GM23338 (cell line): Measurements from ENCODE around the gene PPFIA2. TPM values are rescaled to one million over a fixed set of nuclear protein-coding genes. Genes with fewer than 3 reads are reported as not detected.

Experiments
- ATAC-seq: fragments of 200-7000 bp; cut with Tn5 transposase; 3 replicates; pipeline ENCODE4 v1.9.1; 2020
- DNase-seq: peaks from one replicate; pipeline ENCODE4 v3.0.0-alpha.2; 2015; ENCODE audit warnings: low spot score
- H2AFZ ChIP-seq: fragments of 200-600 bp; sonication (generic); 2 replicates; pipeline ENCODE4 v1.8.0; 2016; ENCODE audit warnings: antibody characterized with exemption, mild to moderate bottlenecking, moderate library complexity
- H3F3A ChIP-seq: fragments of 200-600 bp; sonication (generic); replicated peaks from 2 replicates; pipeline ENCODE4 v1.8.0; 2017; ENCODE audit warnings: antibody characterized with exemption, mixed run types, low read depth
- H3K27ac ChIP-seq: fragments of 200-600 bp; sonication (generic); 2 replicates; pipeline ENCODE4 v1.6.1; 2016; ENCODE audit warnings: low read depth
- H3K27me3 ChIP-seq: fragments of 200-600 bp; sonication (generic); 2 replicates; pipeline ENCODE4 v1.8.0; 2016; ENCODE audit warnings: mild to moderate bottlenecking, mixed run types, moderate library complexity; ENCODE audit not compliant: insufficient read depth
- H3K36me3 ChIP-seq: fragments of 200-600 bp; sonication (generic); 2 replicates; pipeline ENCODE4 v1.8.0; 2016; ENCODE audit warnings: mild to moderate bottlenecking; ENCODE audit not compliant: insufficient read depth
- H3K4me1 ChIP-seq: fragments of 200-600 bp; sonication (generic); 2 replicates; pipeline ENCODE4 v1.8.0; 2016; ENCODE audit warnings: mild to moderate bottlenecking, moderate library complexity; ENCODE audit not compliant: insufficient read depth
- H3K4me2 ChIP-seq: fragments of 200-600 bp; sonication (generic); 2 replicates; pipeline ENCODE4 v1.7.1; 2017; ENCODE audit warnings: mixed run types
- H3K4me3 ChIP-seq: fragments of 200-600 bp; sonication (generic); 2 replicates; pipeline ENCODE4 v1.6.1; 2016; ENCODE audit warnings: mixed run types
- H3K79me2 ChIP-seq: fragments of 200-600 bp; sonication (generic); replicated peaks from 2 replicates; pipeline ENCODE4 v1.8.0; 2017; ENCODE audit warnings: mild to moderate bottlenecking; ENCODE audit not compliant: insufficient read depth
- H3K9me2 ChIP-seq: fragments of 200-600 bp; sonication (generic); 2 replicates; pipeline ENCODE4 v1.8.0; 2017; ENCODE audit not compliant: insufficient read depth
- H4K20me1 ChIP-seq: fragments of 200-600 bp; sonication (generic); replicated peaks from 2 replicates; pipeline ENCODE4 v1.8.0; 2017; ENCODE audit warnings: mild to moderate bottlenecking; ENCODE audit not compliant: insufficient read depth
- H3K27ac Mint-ChIP-seq: 2 replicates; pipeline ENCODE4 v1.8.0; 2020; ENCODE audit warnings: inconsistent platforms, mild to moderate bottlenecking, moderate library complexity, mixed read lengths
- H3K27me3 Mint-ChIP-seq: 3 replicates; pipeline ENCODE4 v1.8.0; 2022; ENCODE audit warnings: low read depth, mild to moderate bottlenecking, moderate library complexity, mixed read lengths, inconsistent platforms; ENCODE audit not compliant: insufficient read depth, poor library complexity
- H3K36me3 Mint-ChIP-seq: 3 replicates; pipeline ENCODE4 v1.8.0; 2021; ENCODE audit warnings: low read depth, mild to moderate bottlenecking, inconsistent platforms, moderate library complexity, mixed read lengths
- H3K4me1 Mint-ChIP-seq: 3 replicates; pipeline ENCODE4 v1.8.0; 2020; ENCODE audit warnings: mild to moderate bottlenecking, inconsistent platforms, mixed read lengths
- H3K4me3 Mint-ChIP-seq: 3 replicates; pipeline ENCODE4 v1.8.0; 2021; ENCODE audit warnings: moderate library complexity, mild to moderate bottlenecking, inconsistent platforms, mixed read lengths
- H3K9me3 Mint-ChIP-seq: 3 replicates; pipeline ENCODE4 v1.8.0; 2020; ENCODE audit warnings: moderate library complexity, mild to moderate bottlenecking, inconsistent platforms, mixed read lengths
- CREB1 ChIP-seq: fragments of 250-450 bp; sonication (Bioruptor Pico); IDR thresholded peaks from 2 replicates; pipeline ENCODE4 v1.5.0; 2020; ENCODE audit warnings: low read depth, mild to moderate bottlenecking, moderate library complexity
- CTCF ChIP-seq, 2 experiments: fragments of 200-600 bp in 1 of 2; sonication (generic) in 1 of 2; conservative IDR thresholded peaks; 2 replicates each; pipeline versions ENCODE4 v1.5.1 to v1.6.1; 2016 to 2017; ENCODE audit warnings: antibody characterized with exemption in 2 of 2, low read depth in 2 of 2, mild to moderate bottlenecking in 2 of 2, moderate library complexity in 1 of 2
- EZH2 ChIP-seq: fragments of 200-600 bp; sonication (generic); IDR thresholded peaks from one replicate; pipeline ENCODE4 v1.8.0; 2017; ENCODE audit warnings: antibody characterized with exemption, mild to moderate bottlenecking, low read depth; ENCODE audit not compliant: unreplicated experiment
- JUNB ChIP-seq: IDR thresholded peaks from one replicate; pipeline ENCODE4 v1.6.1; 2016; ENCODE audit warnings: antibody characterized with exemption; ENCODE audit not compliant: unreplicated experiment
- NANOG ChIP-seq: IDR thresholded peaks from 2 replicates; pipeline ENCODE4 v1.6.1; 2016; ENCODE audit warnings: antibody characterized with exemption, borderline replicate concordance
- POLR2AphosphoS5 ChIP-seq: IDR thresholded peaks from 2 replicates; pipeline ENCODE4 v1.6.1; 2016; ENCODE audit warnings: antibody characterized with exemption, low read depth
- REST ChIP-seq: IDR thresholded peaks from one replicate; pipeline ENCODE4 v1.6.1; 2018; ENCODE audit warnings: antibody characterized with exemption; ENCODE audit not compliant: unreplicated experiment
- STAT1 ChIP-seq: IDR thresholded peaks from one replicate; pipeline ENCODE4 v1.6.1; 2016; ENCODE audit warnings: antibody characterized with exemption; ENCODE audit not compliant: unreplicated experiment
- ZNF114 ChIP-seq: fragments of 250-450 bp; sonication (Bioruptor Pico); IDR thresholded peaks from 2 replicates; pipeline ENCODE4 v1.5.0; 2020; ENCODE audit warnings: mild to moderate bottlenecking, moderate library complexity
- ZNF331 ChIP-seq: fragments of 250-450 bp; sonication (Bioruptor Pico); IDR thresholded peaks from 2 replicates; pipeline ENCODE4 v1.5.0; 2020; ENCODE audit warnings: low read depth, mild to moderate bottlenecking, moderate library complexity
- polyA plus RNA-seq: library from polyadenylated mRNA; unstranded; fragments of >200 nt; fragmentation: Nextera tagmentation; extraction: Ambion mirVana; gene quantifications from 2 replicates; pipeline ENCODE4 v1.2.1, GENCODE V29; 2016
- total RNA-seq: library from RNA; depleted of rRNA; stranded (reverse); fragments of >200 nt; shearing (Covaris generic); gene quantifications from 2 replicates; pipeline ENCODE4 v1.2.3, GENCODE V29; 2014
- TF ChIP-seq, protein P1 (sequence below): fragments of 250-450 bp; sonication (Bioruptor Pico); IDR thresholded peaks from 2 replicates; pipeline ENCODE4 v1.5.0; 2020; ENCODE audit warnings: mild to moderate bottlenecking, moderate library complexity

PPFIA2 gene
- total and polyA plus RNA-seq, 2 experiments from 2014 or later, result 5.4 to 7.2 TPM

- no peaks in the 10 kb centered on the region for H3F3A ChIP-seq
- H3K9me2 ChIP-seq, result no peaks in the 10 kb centered on the region
- no peaks in the 10 kb centered on the region for H3K27me3 Mint-ChIP-seq
- H3K27me3 ChIP-seq, result no peaks in the 10 kb centered on the region
- no peaks in the 10 kb centered on the region for H3K4me1 ChIP-seq
- H3K4me2 ChIP-seq, result no peak overlapping the region
- ATAC-seq (no peak), DNase-seq (no peak)
- no peak overlapping the region for H3K4me3 ChIP-seq
- H3K36me3 Mint-ChIP-seq, result no peaks in the 10 kb centered on the region
- H3K36me3 ChIP-seq, result no peaks in the 10 kb centered on the region
- no peaks in the 10 kb centered on the region for H4K20me1 ChIP-seq
- H3K4me3 Mint-ChIP-seq, result no peak overlapping the region
- TF ChIP-seq REST, result no peak
- TF ChIP-seq STAT1, result no peak
- no peak for TF ChIP-seq JUNB
- no peak for TF ChIP-seq EZH2
- TF ChIP-seq, protein P1, sequence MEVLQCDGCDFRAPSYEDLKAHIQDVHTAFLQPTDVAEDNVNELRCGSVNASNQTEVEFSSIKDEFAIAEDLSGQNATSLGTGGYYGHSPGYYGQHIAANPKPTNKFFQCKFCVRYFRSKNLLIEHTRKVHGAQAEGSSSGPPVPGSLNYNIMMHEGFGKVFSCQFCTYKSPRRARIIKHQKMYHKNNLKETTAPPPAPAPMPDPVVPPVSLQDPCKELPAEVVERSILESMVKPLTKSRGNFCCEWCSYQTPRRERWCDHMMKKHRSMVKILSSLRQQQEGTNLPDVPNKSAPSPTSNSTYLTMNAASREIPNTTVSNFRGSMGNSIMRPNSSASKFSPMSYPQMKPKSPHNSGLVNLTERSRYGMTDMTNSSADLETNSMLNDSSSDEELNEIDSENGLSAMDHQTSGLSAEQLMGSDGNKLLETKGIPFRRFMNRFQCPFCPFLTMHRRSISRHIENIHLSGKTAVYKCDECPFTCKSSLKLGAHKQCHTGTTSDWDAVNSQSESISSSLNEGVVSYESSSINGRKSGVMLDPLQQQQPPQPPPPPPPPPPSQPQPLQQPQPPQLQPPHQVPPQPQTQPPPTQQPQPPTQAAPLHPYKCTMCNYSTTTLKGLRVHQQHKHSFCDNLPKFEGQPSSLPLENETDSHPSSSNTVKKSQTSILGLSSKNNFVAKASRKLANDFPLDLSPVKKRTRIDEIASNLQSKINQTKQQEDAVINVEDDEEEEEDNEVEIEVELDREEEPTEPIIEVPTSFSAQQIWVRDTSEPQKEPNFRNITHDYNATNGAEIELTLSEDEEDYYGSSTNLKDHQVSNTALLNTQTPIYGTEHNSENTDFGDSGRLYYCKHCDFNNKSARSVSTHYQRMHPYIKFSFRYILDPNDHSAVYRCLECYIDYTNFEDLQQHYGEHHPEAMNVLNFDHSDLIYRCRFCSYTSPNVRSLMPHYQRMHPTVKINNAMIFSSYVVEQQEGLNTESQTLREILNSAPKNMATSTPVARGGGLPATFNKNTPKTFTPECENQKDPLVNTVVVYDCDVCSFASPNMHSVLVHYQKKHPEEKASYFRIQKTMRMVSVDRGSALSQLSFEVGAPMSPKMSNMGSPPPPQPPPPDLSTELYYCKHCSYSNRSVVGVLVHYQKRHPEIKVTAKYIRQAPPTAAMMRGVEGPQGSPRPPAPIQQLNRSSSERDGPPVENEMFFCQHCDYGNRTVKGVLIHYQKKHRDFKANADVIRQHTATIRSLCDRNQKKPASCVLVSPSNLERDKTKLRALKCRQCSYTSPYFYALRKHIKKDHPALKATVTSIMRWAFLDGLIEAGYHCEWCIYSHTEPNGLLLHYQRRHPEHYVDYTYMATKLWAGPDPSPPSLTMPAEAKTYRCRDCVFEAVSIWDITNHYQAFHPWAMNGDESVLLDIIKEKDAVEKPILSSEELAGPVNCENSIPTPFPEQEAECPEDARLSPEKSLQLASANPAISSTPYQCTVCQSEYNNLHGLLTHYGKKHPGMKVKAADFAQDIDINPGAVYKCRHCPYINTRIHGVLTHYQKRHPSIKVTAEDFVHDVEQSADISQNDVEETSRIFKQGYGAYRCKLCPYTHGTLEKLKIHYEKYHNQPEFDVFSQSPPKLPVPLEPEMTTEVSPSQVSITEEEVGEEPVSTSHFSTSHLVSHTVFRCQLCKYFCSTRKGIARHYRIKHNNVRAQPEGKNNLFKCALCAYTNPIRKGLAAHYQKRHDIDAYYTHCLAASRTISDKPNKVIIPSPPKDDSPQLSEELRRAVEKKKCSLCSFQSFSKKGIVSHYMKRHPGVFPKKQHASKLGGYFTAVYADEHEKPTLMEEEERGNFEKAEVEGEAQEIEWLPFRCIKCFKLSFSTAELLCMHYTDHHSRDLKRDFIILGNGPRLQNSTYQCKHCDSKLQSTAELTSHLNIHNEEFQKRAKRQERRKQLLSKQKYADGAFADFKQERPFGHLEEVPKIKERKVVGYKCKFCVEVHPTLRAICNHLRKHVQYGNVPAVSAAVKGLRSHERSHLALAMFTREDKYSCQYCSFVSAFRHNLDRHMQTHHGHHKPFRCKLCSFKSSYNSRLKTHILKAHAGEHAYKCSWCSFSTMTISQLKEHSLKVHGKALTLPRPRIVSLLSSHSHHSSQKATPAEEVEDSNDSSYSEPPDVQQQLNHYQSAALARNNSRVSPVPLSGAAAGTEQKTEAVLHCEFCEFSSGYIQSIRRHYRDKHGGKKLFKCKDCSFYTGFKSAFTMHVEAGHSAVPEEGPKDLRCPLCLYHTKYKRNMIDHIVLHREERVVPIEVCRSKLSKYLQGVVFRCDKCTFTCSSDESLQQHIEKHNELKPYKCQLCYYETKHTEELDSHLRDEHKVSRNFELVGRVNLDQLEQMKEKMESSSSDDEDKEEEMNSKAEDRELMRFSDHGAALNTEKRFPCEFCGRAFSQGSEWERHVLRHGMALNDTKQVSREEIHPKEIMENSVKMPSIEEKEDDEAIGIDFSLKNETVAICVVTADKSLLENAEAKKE (CRISPR knock-in tag), result no peak
- TF ChIP-seq ZNF114 (CRISPR knock-in tag), result no peak
- no peak for TF ChIP-seq NANOG
- no peak for TF ChIP-seq ZNF331 (CRISPR knock-in tag)
- no peak for TF ChIP-seq CTCF (conservative IDR thresholded peaks at IDR 0.05; ENCODE audit: low read depth in 2 of 2)
- no peak for TF ChIP-seq CREB1 (CRISPR knock-in tag)
- TF ChIP-seq POLR2AphosphoS5, result no peak
- H3K79me2 ChIP-seq, result no peaks in the 10 kb centered on the region
- no peaks in the 10 kb centered on the region for H3K4me1 Mint-ChIP-seq
- H3K9me3 Mint-ChIP-seq, result no peaks in the 10 kb centered on the region
- H2AFZ ChIP-seq, result no peak overlapping the region
- no peak overlapping the region for H3K27ac Mint-ChIP-seq
- no peak overlapping the region for H3K27ac ChIP-seq
Measured at GRCh38 chr12:81339071-81339470, 420.1 kb downstream of the PPFIA2 start.
